Smooth muscle cell (in vitro differentiated cells): ENCODE measurements around the gene GPC5. TPM values are rescaled to one million over a fixed set of nuclear protein-coding genes. Genes with fewer than 3 reads are reported as not detected.

ENCODE experiments used
- DNase-seq: peaks from one replicate; lab custom pipeline; 2025; ENCODE audit not compliant: unreplicated experiment; lab: John Stamatoyannopoulos, UW
- H2AFZ ChIP-seq: fragments of 200-600 bp; sonication (generic); 2 replicates; pipeline ENCODE4 v1.6.0; 2016; ENCODE audit warnings: antibody characterized with exemption, low read depth, mild to moderate bottlenecking
- H3F3A ChIP-seq: fragments of 200-600 bp; sonication (generic); 2 replicates; pipeline ENCODE4 v1.6.0; 2017; ENCODE audit warnings: antibody characterized with exemption, low read depth
- H3K27ac ChIP-seq: fragments of 200-600 bp; sonication (generic); 2 replicates; pipeline ENCODE4 v1.5.1; 2016; ENCODE audit warnings: low read depth, mild to moderate bottlenecking
- H3K27me3 ChIP-seq: fragments of 200-600 bp; sonication (generic); 2 replicates; pipeline ENCODE4 v1.6.1; 2016; ENCODE audit warnings: low read depth, mild to moderate bottlenecking
- H3K36me3 ChIP-seq: fragments of 200-600 bp; sonication (generic); 2 replicates; pipeline ENCODE4 v1.5.1; 2016; ENCODE audit warnings: low read depth
- H3K4me1 ChIP-seq: fragments of 200-600 bp; sonication (generic); 2 replicates; pipeline ENCODE4 v1.5.1; 2016; ENCODE audit warnings: low read depth
- H3K4me2 ChIP-seq: fragments of 200-600 bp; sonication (generic); 2 replicates; pipeline ENCODE4 v1.6.0; 2016; ENCODE audit warnings: mild to moderate bottlenecking
- H3K4me3 ChIP-seq: fragments of 200-600 bp; sonication (generic); 2 replicates; pipeline ENCODE4 v1.5.1; 2016; ENCODE audit warnings: mild to moderate bottlenecking
- H3K79me2 ChIP-seq: fragments of 200-600 bp; sonication (generic); 2 replicates; pipeline ENCODE4 v1.6.0; 2016; ENCODE audit warnings: low read depth, mild to moderate bottlenecking
- H3K9ac ChIP-seq: fragments of 200-600 bp; sonication (generic); 2 replicates; pipeline ENCODE4 v1.6.0; 2016; ENCODE audit warnings: low read depth
- H3K9me3 ChIP-seq: fragments of 200-600 bp; sonication (generic); replicated peaks from 2 replicates; pipeline ENCODE4 v1.5.1; 2016; ENCODE audit warnings: low read depth
- H4K20me1 ChIP-seq: fragments of 200-600 bp; sonication (generic); 2 replicates; pipeline ENCODE4 v1.6.0; 2016; ENCODE audit warnings: low read depth
- CTCF ChIP-seq: fragments of 200-600 bp; sonication (generic); IDR thresholded peaks from 2 replicates; pipeline ENCODE4 v1.5.1; 2017; ENCODE audit warnings: borderline replicate concordance, mild to moderate bottlenecking, antibody characterized with exemption; ENCODE audit not compliant: insufficient read depth, poor library complexity, severe bottlenecking
- WGBS: methylation state at CpG from one replicate; pipeline ENCODE4 v1.1.7; 2016; ENCODE audit warnings: low lambda C conversion rate; 5-methylcytosine and 5-hydroxymethylcytosine counted together
- polyA plus RNA-seq: library from polyadenylated mRNA; unstranded; fragments of >200 nt; fragmentation: Nextera tagmentation; extraction: Ambion mirVana; gene quantifications from 2 replicates; pipeline ENCODE4 v1.2.1, GENCODE V29; 2016
- total RNA-seq: library from RNA; depleted of rRNA; stranded (reverse); fragments of >200 nt; gene quantifications from 2 replicates; pipeline ENCODE4 v1.2.3, GENCODE V29; 2014

GPC5 gene
- total and polyA plus RNA-seq, 2 experiments from 2014 or later = 0.99 to 1.0 TPM

GRCh38 chr13:91988331-91988730, 589.9 kb downstream of the GPC5 start:
- Histone ChIP-seq H3F3A (no peaks in the 10 kb centered on the region), H3K79me2 (no peaks in the 10 kb centered on the region), H3K9ac (no peak overlapping the region), H3K4me3 (no peak overlapping the region), H3K27ac (no peak overlapping the region), H3K9me3 (no peaks in the 10 kb centered on the region), H2AFZ (no peak overlapping the region), H3K27me3 (no peaks in the 10 kb centered on the region), H4K20me1 (no peaks in the 10 kb centered on the region), H3K36me3 (no peaks in the 10 kb centered on the region), H3K4me1 (peaks cover 4% of the 10 kb centered on the region), H3K4me2 (no peak overlapping the region)
- 83% methylated on average over 3 of the region's 3 CpGs for WGBS
- TF ChIP-seq CTCF = no peak
- DNase-seq = no peak

GRCh38 chr13:92012787-92013186, 614.4 kb downstream of the GPC5 start:
- WGBS = 82% methylated on average over 3 of the region's 3 CpGs
- Histone ChIP-seq H3K27ac (no peak overlapping the region), H3K4me1 (no peaks in the 10 kb centered on the region), H3K9me3 (no peaks in the 10 kb centered on the region), H3F3A (no peaks in the 10 kb centered on the region), H3K9ac (no peak overlapping the region), H3K4me3 (no peak overlapping the region), H2AFZ (no peak overlapping the region), H3K36me3 (no peaks in the 10 kb centered on the region), H3K4me2 (no peak overlapping the region), H3K79me2 (no peaks in the 10 kb centered on the region), H4K20me1 (no peaks in the 10 kb centered on the region), H3K27me3 (peaks cover 3% of the 10 kb centered on the region)
- DNase-seq = no peak
- no peak for TF ChIP-seq CTCF

- H3K4me1 ChIP-seq = no peaks in the 10 kb centered on the region
- no peak overlapping the region for H3K9ac ChIP-seq
- no peak overlapping the region for H2AFZ ChIP-seq
- no peaks in the 10 kb centered on the region for H3K79me2 ChIP-seq
- H3K9me3 ChIP-seq = no peaks in the 10 kb centered on the region
- no peak overlapping the region for H3K4me2 ChIP-seq
- DNase-seq = no peak
- no peaks in the 10 kb centered on the region for H3K36me3 ChIP-seq
- no peak overlapping the region for H3K27ac ChIP-seq
- WGBS = 88% methylated on average over 13 of the region's 13 CpGs
- H4K20me1 ChIP-seq = no peaks in the 10 kb centered on the region
- no peak for TF ChIP-seq CTCF
- H3K4me3 ChIP-seq = no peak overlapping the region
- H3F3A ChIP-seq = no peaks in the 10 kb centered on the region
- peaks cover 7% of the 10 kb centered on the region for H3K27me3 ChIP-seq
Measured at GRCh38 chr13:92017737-92018136, 619.3 kb downstream of the GPC5 start.

- H3K4me2 ChIP-seq = no peak overlapping the region
- H3K36me3 ChIP-seq = no peaks in the 10 kb centered on the region
- H3K79me2 ChIP-seq = no peaks in the 10 kb centered on the region
- DNase-seq = no peak
- H3K4me1 ChIP-seq = no peaks in the 10 kb centered on the region
- TF ChIP-seq CTCF = no peak
- H2AFZ ChIP-seq = no peak overlapping the region
- H3K27me3 ChIP-seq = no peaks in the 10 kb centered on the region
- H3F3A ChIP-seq = no peaks in the 10 kb centered on the region
- no peak overlapping the region for H3K4me3 ChIP-seq
- H3K9me3 ChIP-seq = no peaks in the 10 kb centered on the region
- no peak overlapping the region for H3K27ac ChIP-seq
- H3K9ac ChIP-seq = no peak overlapping the region
- H4K20me1 ChIP-seq = no peaks in the 10 kb centered on the region
Measured at GRCh38 chr13:92028695-92029094, 630.3 kb downstream of the GPC5 start.
